GM23338 (cell line): ENCODE results near the gene TENM3. TPM values are rescaled to one million over a fixed set of nuclear protein-coding genes. Genes with fewer than 3 reads are reported as not detected.

ENCODE experiments used
- ATAC-seq: fragments of 200-7000 bp; cut with Tn5 transposase; 3 replicates; pipeline ENCODE4 v1.9.1; 2020
- DNase-seq: peaks from one replicate; pipeline ENCODE4 v3.0.0-alpha.2; 2015; ENCODE audit warnings: low spot score
- H2AFZ ChIP-seq: fragments of 200-600 bp; sonication (generic); 2 replicates; pipeline ENCODE4 v1.8.0; 2016; ENCODE audit warnings: antibody characterized with exemption, mild to moderate bottlenecking, moderate library complexity
- H3F3A ChIP-seq: fragments of 200-600 bp; sonication (generic); replicated peaks from 2 replicates; pipeline ENCODE4 v1.8.0; 2017; ENCODE audit warnings: antibody characterized with exemption, mixed run types, low read depth
- H3K27ac ChIP-seq: fragments of 200-600 bp; sonication (generic); 2 replicates; pipeline ENCODE4 v1.6.1; 2016; ENCODE audit warnings: low read depth
- H3K27me3 ChIP-seq: fragments of 200-600 bp; sonication (generic); 2 replicates; pipeline ENCODE4 v1.8.0; 2016; ENCODE audit warnings: mild to moderate bottlenecking, mixed run types, moderate library complexity; ENCODE audit not compliant: insufficient read depth
- H3K36me3 ChIP-seq: fragments of 200-600 bp; sonication (generic); 2 replicates; pipeline ENCODE4 v1.8.0; 2016; ENCODE audit warnings: mild to moderate bottlenecking; ENCODE audit not compliant: insufficient read depth
- H3K4me1 ChIP-seq: fragments of 200-600 bp; sonication (generic); 2 replicates; pipeline ENCODE4 v1.8.0; 2016; ENCODE audit warnings: mild to moderate bottlenecking, moderate library complexity; ENCODE audit not compliant: insufficient read depth
- H3K4me2 ChIP-seq: fragments of 200-600 bp; sonication (generic); 2 replicates; pipeline ENCODE4 v1.7.1; 2017; ENCODE audit warnings: mixed run types
- H3K4me3 ChIP-seq: fragments of 200-600 bp; sonication (generic); 2 replicates; pipeline ENCODE4 v1.6.1; 2016; ENCODE audit warnings: mixed run types
- H3K79me2 ChIP-seq: fragments of 200-600 bp; sonication (generic); replicated peaks from 2 replicates; pipeline ENCODE4 v1.8.0; 2017; ENCODE audit warnings: mild to moderate bottlenecking; ENCODE audit not compliant: insufficient read depth
- H3K9me2 ChIP-seq: fragments of 200-600 bp; sonication (generic); 2 replicates; pipeline ENCODE4 v1.8.0; 2017; ENCODE audit not compliant: insufficient read depth
- H4K20me1 ChIP-seq: fragments of 200-600 bp; sonication (generic); replicated peaks from 2 replicates; pipeline ENCODE4 v1.8.0; 2017; ENCODE audit warnings: mild to moderate bottlenecking; ENCODE audit not compliant: insufficient read depth
- H3K27ac Mint-ChIP-seq: 2 replicates; pipeline ENCODE4 v1.8.0; 2020; ENCODE audit warnings: inconsistent platforms, mild to moderate bottlenecking, moderate library complexity, mixed read lengths
- H3K27me3 Mint-ChIP-seq: 3 replicates; pipeline ENCODE4 v1.8.0; 2022; ENCODE audit warnings: low read depth, mild to moderate bottlenecking, moderate library complexity, mixed read lengths, inconsistent platforms; ENCODE audit not compliant: insufficient read depth, poor library complexity
- H3K36me3 Mint-ChIP-seq: 3 replicates; pipeline ENCODE4 v1.8.0; 2021; ENCODE audit warnings: low read depth, mild to moderate bottlenecking, inconsistent platforms, moderate library complexity, mixed read lengths
- H3K4me1 Mint-ChIP-seq: 3 replicates; pipeline ENCODE4 v1.8.0; 2020; ENCODE audit warnings: mild to moderate bottlenecking, inconsistent platforms, mixed read lengths
- H3K4me3 Mint-ChIP-seq: 3 replicates; pipeline ENCODE4 v1.8.0; 2021; ENCODE audit warnings: moderate library complexity, mild to moderate bottlenecking, inconsistent platforms, mixed read lengths
- H3K9me3 Mint-ChIP-seq: 3 replicates; pipeline ENCODE4 v1.8.0; 2020; ENCODE audit warnings: moderate library complexity, mild to moderate bottlenecking, inconsistent platforms, mixed read lengths
- CREB1 ChIP-seq: fragments of 250-450 bp; sonication (Bioruptor Pico); IDR thresholded peaks from 2 replicates; pipeline ENCODE4 v1.5.0; 2020; ENCODE audit warnings: low read depth, mild to moderate bottlenecking, moderate library complexity
- CTCF ChIP-seq, 2 experiments: fragments of 200-600 bp in 1 of 2; sonication (generic) in 1 of 2; conservative IDR thresholded peaks; 2 replicates each; pipeline versions ENCODE4 v1.5.1 to v1.6.1; 2016 to 2017; ENCODE audit warnings: antibody characterized with exemption in 2 of 2, low read depth in 2 of 2, mild to moderate bottlenecking in 2 of 2, moderate library complexity in 1 of 2
- EZH2 ChIP-seq: fragments of 200-600 bp; sonication (generic); IDR thresholded peaks from one replicate; pipeline ENCODE4 v1.8.0; 2017; ENCODE audit warnings: antibody characterized with exemption, mild to moderate bottlenecking, low read depth; ENCODE audit not compliant: unreplicated experiment
- EZH2phosphoT487 ChIP-seq: fragments of 200-600 bp; sonication (generic); IDR thresholded peaks from one replicate; pipeline ENCODE4 v1.8.1; 2018; ENCODE audit warnings: antibody characterized with exemption; ENCODE audit not compliant: unreplicated experiment
- NANOG ChIP-seq: IDR thresholded peaks from 2 replicates; pipeline ENCODE4 v1.6.1; 2016; ENCODE audit warnings: antibody characterized with exemption, borderline replicate concordance
- REST ChIP-seq: IDR thresholded peaks from one replicate; pipeline ENCODE4 v1.6.1; 2018; ENCODE audit warnings: antibody characterized with exemption; ENCODE audit not compliant: unreplicated experiment
- STAT1 ChIP-seq: IDR thresholded peaks from one replicate; pipeline ENCODE4 v1.6.1; 2016; ENCODE audit warnings: antibody characterized with exemption; ENCODE audit not compliant: unreplicated experiment
- ZNF114 ChIP-seq: fragments of 250-450 bp; sonication (Bioruptor Pico); IDR thresholded peaks from 2 replicates; pipeline ENCODE4 v1.5.0; 2020; ENCODE audit warnings: mild to moderate bottlenecking, moderate library complexity
- ZNF331 ChIP-seq: fragments of 250-450 bp; sonication (Bioruptor Pico); IDR thresholded peaks from 2 replicates; pipeline ENCODE4 v1.5.0; 2020; ENCODE audit warnings: low read depth, mild to moderate bottlenecking, moderate library complexity
- ZNF462 ChIP-seq: fragments of 250-450 bp; sonication (Bioruptor Pico); IDR thresholded peaks from 2 replicates; pipeline ENCODE4 v1.5.0; 2020; ENCODE audit warnings: mild to moderate bottlenecking, moderate library complexity
- polyA plus RNA-seq: library from polyadenylated mRNA; unstranded; fragments of >200 nt; fragmentation: Nextera tagmentation; extraction: Ambion mirVana; gene quantifications from 2 replicates; pipeline ENCODE4 v1.2.1, GENCODE V29; 2016
- total RNA-seq: library from RNA; depleted of rRNA; stranded (reverse); fragments of >200 nt; shearing (Covaris generic); gene quantifications from 2 replicates; pipeline ENCODE4 v1.2.3, GENCODE V29; 2014
- TF ChIP-seq, protein P1 (sequence below): IDR thresholded peaks from 2 replicates; pipeline ENCODE4 v1.6.1; 2016; ENCODE audit warnings: antibody characterized with exemption

Gene TENM3
- total and polyA plus RNA-seq, 2 experiments from 2014 or later, result 22.2 to 128 TPM

- Mint-ChIP-seq H3K27ac (no peak overlapping the region; the same call in 1 of the 2 replicates), H3K36me3 (peaks cover 8% of the 10 kb centered on the region; the same call in 1 of the 3 replicates), H3K27me3 (peaks cover 7% of the 10 kb centered on the region), H3K4me1 (peaks cover 49% of the 10 kb centered on the region), H3K9me3 (no peaks in the 10 kb centered on the region; the same call in 2 of the 3 replicates), H3K4me3 (no peak overlapping the region)
- no peak overlapping the region for H3K4me3 ChIP-seq
- no peak overlapping the region; the same call in 1 of the 2 replicates for H3K27ac ChIP-seq
- no peak for ATAC-seq
- no peak for DNase-seq
- no peak overlapping the region for H3K4me2 ChIP-seq
- H3F3A ChIP-seq, result no peaks in the 10 kb centered on the region
- H4K20me1 ChIP-seq, result no peaks in the 10 kb centered on the region
- H2AFZ ChIP-seq, result no peak overlapping the region
- H3K79me2 ChIP-seq, result no peaks in the 10 kb centered on the region
- H3K4me1 ChIP-seq, result peaks cover 28% of the 10 kb centered on the region
- TF ChIP-seq, protein P1, sequence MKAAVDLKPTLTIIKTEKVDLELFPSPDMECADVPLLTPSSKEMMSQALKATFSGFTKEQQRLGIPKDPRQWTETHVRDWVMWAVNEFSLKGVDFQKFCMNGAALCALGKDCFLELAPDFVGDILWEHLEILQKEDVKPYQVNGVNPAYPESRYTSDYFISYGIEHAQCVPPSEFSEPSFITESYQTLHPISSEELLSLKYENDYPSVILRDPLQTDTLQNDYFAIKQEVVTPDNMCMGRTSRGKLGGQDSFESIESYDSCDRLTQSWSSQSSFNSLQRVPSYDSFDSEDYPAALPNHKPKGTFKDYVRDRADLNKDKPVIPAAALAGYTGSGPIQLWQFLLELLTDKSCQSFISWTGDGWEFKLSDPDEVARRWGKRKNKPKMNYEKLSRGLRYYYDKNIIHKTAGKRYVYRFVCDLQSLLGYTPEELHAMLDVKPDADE, result no peak
- TF ChIP-seq ZNF114 (CRISPR knock-in tag), result no peak
- no peak for TF ChIP-seq ZNF462
- TF ChIP-seq ZNF331, result no peak
- no peak for TF ChIP-seq STAT1
- TF ChIP-seq EZH2phosphoT487, result no peak
- no peak for TF ChIP-seq CTCF (conservative IDR thresholded peaks at IDR 0.05; ENCODE audit: low read depth in 2 of 2)
- TF ChIP-seq CREB1 (CRISPR knock-in tag), result no peak
- no peak for TF ChIP-seq NANOG
- no peak for TF ChIP-seq REST
- no peak for TF ChIP-seq EZH2
- H3K27me3 ChIP-seq, result no peaks in the 10 kb centered on the region
- no peaks in the 10 kb centered on the region for H3K9me2 ChIP-seq
- no peaks in the 10 kb centered on the region for H3K36me3 ChIP-seq
Observed at GRCh38 chr4:182242787-182243186, 415 bp upstream of the TENM3 start.
